Ramos (cell line): ENCODE measurements around the gene OVAAL.
"Not testable (repeated sequence)": the region's sequence is repeated elsewhere in the genome, so short reads cannot be mapped to it uniquely, and the experiment has no call there.

ENCODE experiments used
- in situ Hi-C: fragments of 300-500 bp; cut with MboI; formaldehyde crosslinking; loops from one replicate; pipeline ENCODE4 v1.14.3; 2022; ENCODE audit warnings: low sequenced_read_pairs; ENCODE audit not compliant: unreplicated experiment

The OVAAL gene

GRCh38 chr1:180536821-180537372 lies 21.9 kb upstream of the OVAAL start:
- in situ Hi-C loops, result loop anchor here (10.0 kb wide), 2 partner anchors 318 to 618 kb away; no protein-coding TSS in a partner anchor

- in situ Hi-C loops, result loop anchor here (10.0 kb wide), 2 partner anchors 316 to 616 kb away; no protein-coding TSS in a partner anchor
These were observed 19.6 kb upstream of the OVAAL start for GRCh38 chr1:180539136-180539535.

- in situ Hi-C loops, result no loop called here
These were observed 17.8 kb upstream of the OVAAL start for GRCh38 chr1:180540697-180541594.

- in situ Hi-C loops, result no loop called here
These were observed 16.5 kb upstream of the OVAAL start for GRCh38 chr1:180542113-180542837.

- in situ Hi-C loops, result no loop called here
These were observed 16.0 kb upstream of the OVAAL start for GRCh38 chr1:180542838-180543145.

GRCh38 chr1:180544050-180544449 lies 14.7 kb upstream of the OVAAL start:
- in situ Hi-C loops, result no loop called here

GRCh38 chr1:180545991-180546390 lies 12.8 kb upstream of the OVAAL start:
- in situ Hi-C loops, result no loop called here

- in situ Hi-C loops, result no loop called here
These were observed 10.0 kb upstream of the OVAAL start for GRCh38 chr1:180548686-180549317.

- in situ Hi-C loops, result not testable (repeated sequence)
These were observed 9.0 kb upstream of the OVAAL start for GRCh38 chr1:180549770-180550169.

- in situ Hi-C loops, result no loop called here
These were observed 8.5 kb upstream of the OVAAL start for GRCh38 chr1:180550241-180550640.

GRCh38 chr1:180551997-180552396 lies 6.8 kb upstream of the OVAAL start:
- in situ Hi-C loops, result no loop called here

- in situ Hi-C loops, result not testable (repeated sequence)
These were observed 5.7 kb upstream of the OVAAL start for GRCh38 chr1:180553046-180553445.

- in situ Hi-C loops, result no loop called here
These were observed 3.4 kb upstream of the OVAAL start for GRCh38 chr1:180555411-180555810.

- in situ Hi-C loops, result no loop called here
These were observed 1.6 kb downstream of the OVAAL start for GRCh38 chr1:180560200-180560867.

- in situ Hi-C loops, result no loop called here
These were observed 2.3 kb downstream of the OVAAL start for GRCh38 chr1:180560868-180561600.

- in situ Hi-C loops, result no loop called here
These were observed 3.9 kb downstream of the OVAAL start for GRCh38 chr1:180562640-180563025.

- in situ Hi-C loops, result no loop called here
These were observed 4.5 kb downstream of the OVAAL start for GRCh38 chr1:180563026-180563827.

GRCh38 chr1:180565121-180565871 lies 6.5 kb downstream of the OVAAL start:
- in situ Hi-C loops, result no loop called here
